Heart left ventricle (tissue), 16 donors: ENCODE data around the gene COQ3. TPM values are rescaled to one million over a fixed set of nuclear protein-coding genes. Genes with fewer than 3 reads are reported as not detected.

ENCODE experiments used
- ATAC-seq, 4 donors: fragments of 200-7000 bp; cut with Tn5 transposase; one replicate each; pipeline ENCODE4 v1.9.1; 2020 to 2022; ENCODE audit warnings: moderate library complexity in 4 of 4, mild to moderate bottlenecking in 3 of 4, moderate number of reproducible peaks in 1 of 4
- DNase-seq, 5 donors: peaks; one replicate each; pipeline ENCODE4 v3.0.0-alpha.2; 2020
- H3K27ac ChIP-seq, 12 donors: fragments of 200-600 bp; sonication (generic) in 4 of 12; one replicate each; pipeline versions ENCODE4 v1.5.0 to v1.8.0; 2016 to 2022; ENCODE audit warnings: mild to moderate bottlenecking in 2 of 12
- H3K27me3 ChIP-seq, 9 donors: fragments of 200-600 bp; sonication (generic) in 2 of 9; one replicate each; pipeline versions ENCODE4 v1.5.1 to v1.8.0; 2016 to 2022; ENCODE audit warnings: mild to moderate bottlenecking in 3 of 9
- H3K36me3 ChIP-seq, 9 donors: fragments of 200-600 bp; sonication (generic) in 2 of 9; one replicate each; pipeline versions ENCODE4 v1.5.0 to v1.8.0; 2018 to 2022; ENCODE audit warnings: mild to moderate bottlenecking in 2 of 9
- H3K4me1 ChIP-seq, 12 donors: fragments of 200-600 bp; sonication (generic) in 4 of 12; one replicate each; pipeline versions ENCODE4 v1.5.0 to v1.8.0; 2016 to 2022; ENCODE audit warnings: mild to moderate bottlenecking in 3 of 12
- H3K4me3 ChIP-seq, 12 donors: fragments of 200-600 bp; sonication (generic) in 4 of 12; one replicate each; pipeline versions ENCODE4 v1.5.0 to v1.8.0; 2017 to 2022; ENCODE audit warnings: mild to moderate bottlenecking in 9 of 12, moderate library complexity in 4 of 12
- H3K9me3 ChIP-seq, 12 donors: fragments of 200-600 bp; sonication (generic) in 4 of 12; one replicate each; pipeline versions ENCODE4 v1.5.0 to v1.8.0; 2016 to 2022; ENCODE audit warnings: mild to moderate bottlenecking in 1 of 12
- CTCF ChIP-seq, 12 donors: fragments of 200-600 bp; sonication (generic) in 4 of 12; IDR thresholded peaks; one replicate each; pipeline versions ENCODE4 v1.5.0 to v1.8.0; 2018 to 2022; ENCODE audit warnings: antibody characterized with exemption in 12 of 12, mild to moderate bottlenecking in 5 of 12
- POLR2A ChIP-seq, 2 donors: fragments of 450-650 bp; IDR thresholded peaks; one replicate each; pipeline ENCODE4 v1.6.1; 2017; ENCODE audit warnings: antibody characterized with exemption in 2 of 2, mild to moderate bottlenecking in 2 of 2, moderate library complexity in 2 of 2
- WGBS, 4 donors: extraction: QIAGEN DNeasy Blood & Tissue Kit in 2 of 4; methylation state at CpG; one replicate each; pipeline versions ENCODE4 v1.1.5 to v1.1.7; 2013 to 2018; 5-methylcytosine and 5-hydroxymethylcytosine counted together
- intact Hi-C, 10 donors: fragments of 100-400 bp; cut with DNase I; formaldehyde crosslinking; loops; one replicate each; pipeline versions ENCODE4 v1.11.1 to v1.14.2; 2022
- polyA plus RNA-seq, 2 donors: library from polyadenylated mRNA; stranded (reverse); fragments of 200-250 nt; gene quantifications; one replicate each; pipeline ENCODE4 v1.2.3, GENCODE V29; 2013
- total RNA-seq, 9 donors: library from RNA; depleted of rRNA in 2 of 9; stranded (reverse); fragments of >200 nt in 2 of 9; fragmentation: NEBNext Ultra II Directional in 3 of 9; extraction: Animal tissue kit (Norgen Biotek cat#: 25700) in 3 of 9; gene quantifications; one replicate each; pipeline versions ENCODE4 v1.1.0 to v1.2.4, GENCODE V29; 2016 to 2023
- donor health status: ischemic (EF 13 %, LVEDD 7.1; RV severe dilation, severe dysfunction).
- donor health status: healthy with polysubstance abuse.
- donor health status: DM: no; HTN: yes; CAD: no.
- donor health status: DM: no; HTN: no; CAD: no.
- donor health status: ischemic (EF 25% LVEDD 6.9; RV normal size, moderate dysfunction).
- donor health status: ischemic (EF 25% LVEDD 5.7; RV mildly dilated, moderate dysfunction).
- donor health status: healthy.
- donor health status: DM: yes; HTN: yes; CAD: no.
- donor health status: ischemic (EF 35%, LVEDD 5.7; RV mildly dilated, moderate dysfunction).
- donor health status: nonischemic (EF 11% LVEDD 7.7; RV severe dilation, severe dysfunction).
- donor health status: DM: yes; HTN: yes; CAD: no.
- donor health status: PGD.
- donor health status: ischemic (EF 29% LVEDD 5.4; RV normal size, mild dysfunction).
- donor health status: nonischemic (EF 23%, LVEDD 6.1; RV moderate dilation, normal function).

The COQ3 gene
- total and polyA plus RNA-seq, 11 donors = 9.5 to 39.1 (median 29.8) TPM

GRCh38 chr6:99416892-99417767 is 23.1 kb upstream of the COQ3 start:
- ATAC-seq (no peak), DNase-seq (no peak)
- H3K4me3 ChIP-seq = no peak overlapping the region
- H3K36me3 ChIP-seq = peaks cover 0 to 33% (median 13%) of the 10 kb centered on the region in 9 donors
- TF ChIP-seq CTCF (IDR thresholded peaks at IDR 0.05) (no peak), POLR2A (IDR thresholded peaks at IDR 0.05) (no peak)
- H3K27ac ChIP-seq = no peak overlapping the region
- peaks cover 6 to 89% (median 63%) of the 10 kb centered on the region in 12 donors for H3K4me1 ChIP-seq
- 69 to 85% (median 78%) methylated on average over 9 of the region's 9 CpGs for WGBS, 4 donors
- H3K9me3 ChIP-seq = no peaks in the 10 kb centered on the region
- no peaks in the 10 kb centered on the region for H3K27me3 ChIP-seq
- intact Hi-C loops = no loop called here

- no peak overlapping the region for H3K27ac ChIP-seq
- no peak for TF ChIP-seq POLR2A (IDR thresholded peaks at IDR 0.05)
- TF ChIP-seq CTCF (IDR thresholded peaks at IDR 0.05) = no peak
- ATAC-seq = no peak
- H3K4me3 ChIP-seq = no peak overlapping the region
- H3K36me3 ChIP-seq = peaks cover 0 to 38% (median 22%) of the 10 kb centered on the region in 9 donors
- 77 to 87% (median 79%) methylated on average over 2 of the region's 2 CpGs for WGBS, 4 donors
- no peaks in the 10 kb centered on the region for H3K9me3 ChIP-seq
- no peak for DNase-seq
- peaks cover 0 to 86% (median 60%) of the 10 kb centered on the region in 12 donors for H3K4me1 ChIP-seq
- no peaks in the 10 kb centered on the region for H3K27me3 ChIP-seq
- intact Hi-C loops = no loop called here
These were observed 22.2 kb upstream of the COQ3 start for GRCh38 chr6:99416226-99416625.

DNA sequence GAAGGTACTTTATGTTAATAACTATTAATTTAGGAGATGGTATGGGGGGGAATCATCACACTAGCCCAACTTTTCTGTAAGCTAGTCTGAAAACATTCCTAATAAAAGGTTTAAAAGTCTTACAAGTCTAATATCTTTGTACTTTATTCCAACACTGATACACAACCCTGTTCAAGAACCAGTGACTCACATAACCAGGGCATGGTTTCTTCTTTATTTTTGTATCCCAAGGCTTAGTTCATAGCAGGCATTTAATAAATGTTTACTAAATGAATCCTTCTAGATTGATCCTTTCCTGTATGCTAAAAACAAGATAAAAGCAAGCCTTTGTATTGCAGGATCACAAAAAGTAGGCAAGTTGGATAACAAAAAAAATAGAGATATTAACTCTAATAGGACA is 21.5 kb upstream of the COQ3 start:
- Histone ChIP-seq H3K36me3 (peaks cover 0 to 46% (median 30%) of the 10 kb centered on the region in 9 donors), H3K9me3 (no peaks in the 10 kb centered on the region), H3K27ac (no peak overlapping the region), H3K4me3 (no peak overlapping the region), H3K27me3 (no peaks in the 10 kb centered on the region), H3K4me1 (peaks cover 0 to 79% (median 52%) of the 10 kb centered on the region in 12 donors)
- no peak for DNase-seq
- TF ChIP-seq CTCF (IDR thresholded peaks at IDR 0.05) (no peak), POLR2A (IDR thresholded peaks at IDR 0.05) (no peak)
- intact Hi-C loops = no loop called here
- no peak for ATAC-seq

- TF ChIP-seq POLR2A (IDR thresholded peaks at IDR 0.05) (no peak), CTCF (IDR thresholded peaks at IDR 0.05) (no peak)
- H3K9me3 ChIP-seq = no peaks in the 10 kb centered on the region
- H3K4me3 ChIP-seq = no peak overlapping the region
- peak overlapping the region in 3 of 12 donors; percentile 9 to 11 (median 9) for H3K27ac ChIP-seq
- H3K27me3 ChIP-seq = no peaks in the 10 kb centered on the region
- peak; percentile 37 to 86 (median 66) for ATAC-seq
- H3K36me3 ChIP-seq = peaks cover 0 to 80% (median 64%) of the 10 kb centered on the region in 9 donors
- no peak for DNase-seq
- 57 to 95% (median 68%) methylated on average over 1 of the region's 1 CpG for WGBS, 4 donors
- H3K4me1 ChIP-seq = peaks cover 0 to 64% (median 34%) of the 10 kb centered on the region in 12 donors
- intact Hi-C loops = no loop called here
These were observed 18.1 kb upstream of the COQ3 start for GRCh38 chr6:99412065-99412464.
